ENCODE measurements around the gene HERPUD2. TPM values are rescaled to one million over a fixed set of nuclear protein-coding genes. Genes with fewer than 3 reads are reported as not detected.

HERPUD2 gene
- total RNA-seq, 4 donors from 2014 or later = 27.0 to 35.9 (median 29.9) TPM

DNA sequence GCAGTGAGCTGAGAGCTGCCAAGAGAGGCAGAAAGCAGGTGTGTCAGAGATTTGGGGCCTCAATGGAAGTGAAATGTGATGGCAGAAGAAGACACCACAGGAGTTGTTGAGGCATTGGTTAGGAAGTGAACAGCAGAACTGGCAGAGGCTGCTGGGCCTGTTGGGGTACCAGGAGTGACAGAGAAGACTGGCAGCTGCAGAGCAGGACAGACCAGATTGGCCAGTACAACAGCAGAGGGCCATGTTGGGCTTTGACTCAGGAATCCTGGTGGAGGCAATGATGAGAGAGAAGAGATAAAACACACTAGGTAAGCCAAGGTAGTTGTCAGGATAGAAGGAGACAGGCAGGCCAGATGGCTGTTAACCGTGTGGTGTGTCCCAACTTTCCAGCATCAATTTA, 19.9 kb upstream of the HERPUD2 start:
- Histone ChIP-seq H3K27me3 (no peaks in the 10 kb centered on the region), H3K36me3 (no peaks in the 10 kb centered on the region), H3K9me3 (no peaks in the 10 kb centered on the region), H3K4me3 (replicated peaks in 1 of 3) (no peak overlapping the region), H3K27ac (no peak overlapping the region), H3K4me1 (peaks cover 5 to 6% of the 10 kb centered on the region in 2 donors)
- TF ChIP-seq POLR2A (IDR thresholded peaks at IDR 0.05) = no peak
- TF ChIP-seq, protein P1, sequence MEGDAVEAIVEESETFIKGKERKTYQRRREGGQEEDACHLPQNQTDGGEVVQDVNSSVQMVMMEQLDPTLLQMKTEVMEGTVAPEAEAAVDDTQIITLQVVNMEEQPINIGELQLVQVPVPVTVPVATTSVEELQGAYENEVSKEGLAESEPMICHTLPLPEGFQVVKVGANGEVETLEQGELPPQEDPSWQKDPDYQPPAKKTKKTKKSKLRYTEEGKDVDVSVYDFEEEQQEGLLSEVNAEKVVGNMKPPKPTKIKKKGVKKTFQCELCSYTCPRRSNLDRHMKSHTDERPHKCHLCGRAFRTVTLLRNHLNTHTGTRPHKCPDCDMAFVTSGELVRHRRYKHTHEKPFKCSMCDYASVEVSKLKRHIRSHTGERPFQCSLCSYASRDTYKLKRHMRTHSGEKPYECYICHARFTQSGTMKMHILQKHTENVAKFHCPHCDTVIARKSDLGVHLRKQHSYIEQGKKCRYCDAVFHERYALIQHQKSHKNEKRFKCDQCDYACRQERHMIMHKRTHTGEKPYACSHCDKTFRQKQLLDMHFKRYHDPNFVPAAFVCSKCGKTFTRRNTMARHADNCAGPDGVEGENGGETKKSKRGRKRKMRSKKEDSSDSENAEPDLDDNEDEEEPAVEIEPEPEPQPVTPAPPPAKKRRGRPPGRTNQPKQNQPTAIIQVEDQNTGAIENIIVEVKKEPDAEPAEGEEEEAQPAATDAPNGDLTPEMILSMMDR (IDR thresholded peaks at IDR 0.05) = no peak
- WGBS, 2 donors = 96 to 100% methylated on average over 1 of the region's 1 CpG
- intact Hi-C loops (cut with DNase I) = loop anchor here (5.0 to 10.0 kb wide), 2 partner anchors 70 to 192 kb away; no protein-coding TSS in a partner anchor
- no peak for DNase-seq

DNA sequence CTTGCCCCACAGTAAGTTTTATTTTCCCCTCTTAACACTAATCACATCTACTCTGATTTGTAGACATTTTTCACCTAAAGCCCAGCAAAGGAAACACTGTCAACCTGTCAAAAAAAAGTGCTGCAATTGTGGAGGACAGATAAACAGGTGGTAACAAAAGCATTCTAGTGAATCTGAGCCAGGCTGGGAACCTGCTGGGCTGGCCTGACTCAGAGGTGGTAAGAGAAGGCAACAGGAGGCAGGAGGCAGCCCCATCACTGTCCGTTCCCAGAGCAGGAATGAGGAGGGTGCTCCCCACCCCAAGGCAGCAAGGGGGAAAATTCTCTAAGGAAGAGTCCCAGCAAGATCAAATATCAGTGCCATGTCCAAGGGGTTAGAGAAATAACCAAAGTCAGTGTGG, 19.5 kb upstream of the HERPUD2 start:
- intact Hi-C loops (cut with DNase I) = loop anchor here (5.0 to 10.0 kb wide), 2 partner anchors 70 to 193 kb away; no protein-coding TSS in a partner anchor
- Histone ChIP-seq H3K27me3 (no peaks in the 10 kb centered on the region), H3K4me3 (replicated peaks in 1 of 3) (no peak overlapping the region), H3K9me3 (no peaks in the 10 kb centered on the region), H3K36me3 (no peaks in the 10 kb centered on the region), H3K27ac (no peak overlapping the region), H3K4me1 (peaks cover 5 to 6% of the 10 kb centered on the region in 2 donors)
- DNase-seq = no peak
- 94 to 100% methylated on average over 1 of the region's 1 CpG for WGBS, 2 donors
- TF ChIP-seq POLR2A (IDR thresholded peaks at IDR 0.05) = no peak
- TF ChIP-seq, protein P1 (IDR thresholded peaks at IDR 0.05) = no peak

DNA sequence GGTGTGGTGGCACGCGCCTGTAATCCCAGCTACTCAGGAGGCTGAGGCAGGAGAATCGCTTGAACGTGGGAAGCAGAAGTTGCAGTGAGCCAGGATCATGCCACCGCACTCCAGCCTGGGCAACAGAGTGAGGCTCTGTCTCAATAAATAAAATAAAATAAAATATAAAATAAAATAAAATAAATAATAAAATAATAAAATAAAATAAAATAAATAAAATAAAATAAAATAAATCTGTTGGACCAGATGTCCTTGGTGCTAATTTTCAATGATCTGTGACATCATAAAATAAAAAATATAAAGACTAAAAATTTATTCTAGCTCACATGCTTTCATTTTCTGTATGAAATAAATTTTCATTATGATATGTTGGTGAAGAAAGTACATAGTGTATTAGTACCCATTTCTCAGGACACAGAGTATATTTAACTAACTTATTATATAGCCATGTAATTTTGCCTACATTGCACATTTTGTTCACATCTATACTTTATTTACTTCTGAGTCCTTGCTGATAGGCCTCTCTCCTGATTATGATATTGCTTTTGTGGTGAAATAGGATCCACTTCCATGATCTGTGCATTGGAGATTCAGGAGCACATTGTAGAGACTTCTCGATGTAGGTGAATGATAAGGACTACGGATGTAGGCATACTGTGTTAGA, 17.8 kb upstream of the HERPUD2 start:
- 95 to 97% methylated on average over 7 of the region's 7 CpGs for WGBS, 2 donors
- no peaks in the 10 kb centered on the region for H3K36me3 ChIP-seq
- intact Hi-C loops (cut with DNase I) = loop anchor here (5.0 to 10.0 kb wide), 2 partner anchors 72 to 195 kb away; no protein-coding TSS in a partner anchor
- no peak for TF ChIP-seq POLR2A (IDR thresholded peaks at IDR 0.05)
- TF ChIP-seq, protein P1 (IDR thresholded peaks at IDR 0.05) = no peak
- peaks cover 5 to 6% of the 10 kb centered on the region in 2 donors for H3K4me1 ChIP-seq
- no peak overlapping the region for H3K4me3 ChIP-seq (replicated peaks in 1 of 3)
- no peaks in the 10 kb centered on the region for H3K27me3 ChIP-seq
- no peaks in the 10 kb centered on the region for H3K9me3 ChIP-seq
- H3K27ac ChIP-seq = no peak overlapping the region
- DNase-seq = no peak

DNA sequence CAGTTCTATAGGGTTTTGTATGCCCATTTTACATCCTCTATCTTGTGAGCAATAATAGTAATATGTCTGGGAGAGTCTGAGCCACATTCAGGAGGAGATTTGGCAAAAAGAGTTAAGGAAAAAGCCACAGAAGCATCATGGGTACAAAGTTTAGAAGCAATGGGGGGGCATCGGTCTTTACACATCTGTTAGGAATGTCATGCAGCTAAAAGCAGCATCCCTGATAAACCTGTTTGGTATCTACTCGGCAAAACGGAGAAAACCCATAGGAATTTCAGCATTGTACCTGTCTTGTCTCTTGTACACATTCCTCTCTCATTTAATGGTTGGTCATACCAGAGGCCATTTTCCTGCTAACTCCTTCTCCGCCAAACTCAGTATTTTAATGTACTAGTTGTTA, 12.5 kb upstream of the HERPUD2 start:
- H3K27me3 ChIP-seq = no peaks in the 10 kb centered on the region
- H3K4me3 ChIP-seq (replicated peaks in 1 of 3) = no peak overlapping the region
- TF ChIP-seq, protein P1 (IDR thresholded peaks at IDR 0.05) = no peak
- TF ChIP-seq POLR2A (IDR thresholded peaks at IDR 0.05) = no peak
- H3K9me3 ChIP-seq = no peaks in the 10 kb centered on the region
- 61 to 71% methylated on average over 4 of the region's 4 CpGs for WGBS, 2 donors
- H3K36me3 ChIP-seq = no peaks in the 10 kb centered on the region
- H3K4me1 ChIP-seq = no peaks in the 10 kb centered on the region
- no peak overlapping the region for H3K27ac ChIP-seq
- no peak for DNase-seq
- intact Hi-C loops (cut with DNase I) = no loop called here

DNA sequence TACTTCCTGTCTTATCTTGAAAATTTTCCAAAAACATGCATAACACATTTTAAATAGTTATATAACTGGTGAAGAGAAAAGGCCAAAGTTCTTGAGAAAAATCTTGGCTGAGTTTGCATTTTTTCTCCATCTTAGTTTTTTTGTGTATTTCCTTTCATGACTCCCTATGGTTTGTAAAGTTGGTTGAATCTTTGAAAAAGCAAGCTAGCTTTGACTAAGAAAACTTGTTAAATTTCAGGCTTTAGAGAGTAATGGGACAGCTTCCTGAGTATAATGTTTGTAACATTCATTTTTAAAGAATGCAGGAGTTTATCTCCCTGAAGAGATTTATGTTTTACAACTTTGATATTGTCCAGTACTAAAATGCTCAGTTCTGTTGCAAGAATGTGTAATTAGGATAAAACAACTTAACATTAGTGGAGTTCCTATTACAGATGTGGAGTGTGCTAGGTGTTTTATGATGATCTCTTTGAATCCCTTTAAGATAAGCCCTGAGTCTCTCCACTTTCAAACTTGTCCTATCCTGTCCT, 11.1 kb upstream of the HERPUD2 start:
- H3K36me3 ChIP-seq = no peaks in the 10 kb centered on the region
- no peak overlapping the region for H3K27ac ChIP-seq
- no peaks in the 10 kb centered on the region for H3K9me3 ChIP-seq
- H3K4me1 ChIP-seq = no peaks in the 10 kb centered on the region
- intact Hi-C loops (cut with DNase I) = no loop called here
- H3K27me3 ChIP-seq = no peaks in the 10 kb centered on the region
- DNase-seq = no peak
- TF ChIP-seq, protein P1 (IDR thresholded peaks at IDR 0.05) = no peak
- no peak for TF ChIP-seq POLR2A (IDR thresholded peaks at IDR 0.05)
- H3K4me3 ChIP-seq (replicated peaks in 1 of 3) = no peak overlapping the region
